Left colon (tissue), 2 donors: ENCODE measurements around the gene CRLF1. TPM values are rescaled to one million over a fixed set of nuclear protein-coding genes. Genes with fewer than 3 reads are reported as not detected.

Experiments
- ATAC-seq: fragments of 200-7000 bp; cut with Tn5 transposase; one replicate; pipeline ENCODE4 v1.9.1; 2020; ENCODE audit warnings: mild to moderate bottlenecking, moderate library complexity
- DNase-seq, 2 donors: peaks; one replicate each; pipeline ENCODE4 v3.0.0-alpha.2; 2020
- intact Hi-C, 2 donors: fragments of 100-400 bp; cut with DNase I in 1 of 2; cut with micrococcal nuclease in 1 of 2; formaldehyde crosslinking; loops; one replicate each; pipeline versions ENCODE4 v1.11.2 to v1.14.0; 2022; cut with DNase I, micrococcal nuclease
- long read RNA-seq: library from polyadenylated mRNA; unstranded; transcript quantifications from one replicate; pipeline ENCODE4 v2.0.0, GENCODE V29; 2021
- total RNA-seq, 2 donors: library from RNA; stranded (reverse); fragmentation: NEBNext Ultra II Directional; extraction: Animal tissue kit (Norgen Biotek cat#: 25700); gene quantifications; one replicate each; pipeline ENCODE4 v1.2.1, GENCODE V29; 2021
- donor health status: DM: no; HTN: no; CAD: no.
- donor health status: DM: yes; HTN: yes; CAD: no.

Gene CRLF1
- 1 to 10 TPM; 1.3 to 2.4 TPM for total RNA-seq
- long read RNA-seq, partial matches to known transcripts = 1 of 8 reads
- long read RNA-seq, other reads (novel, unspliced or antisense) = 6 of 8 reads

GRCh38 chr19:18606281-18607225 lies at the start of gene CRLF1:
CRLF1 (minus strand) TSS chr19:18606799; CDS start chr19:18606656, 143 bp downstream.
- ATAC-seq = peak; percentile 16
- intact Hi-C loops = no loop called here

DNA sequence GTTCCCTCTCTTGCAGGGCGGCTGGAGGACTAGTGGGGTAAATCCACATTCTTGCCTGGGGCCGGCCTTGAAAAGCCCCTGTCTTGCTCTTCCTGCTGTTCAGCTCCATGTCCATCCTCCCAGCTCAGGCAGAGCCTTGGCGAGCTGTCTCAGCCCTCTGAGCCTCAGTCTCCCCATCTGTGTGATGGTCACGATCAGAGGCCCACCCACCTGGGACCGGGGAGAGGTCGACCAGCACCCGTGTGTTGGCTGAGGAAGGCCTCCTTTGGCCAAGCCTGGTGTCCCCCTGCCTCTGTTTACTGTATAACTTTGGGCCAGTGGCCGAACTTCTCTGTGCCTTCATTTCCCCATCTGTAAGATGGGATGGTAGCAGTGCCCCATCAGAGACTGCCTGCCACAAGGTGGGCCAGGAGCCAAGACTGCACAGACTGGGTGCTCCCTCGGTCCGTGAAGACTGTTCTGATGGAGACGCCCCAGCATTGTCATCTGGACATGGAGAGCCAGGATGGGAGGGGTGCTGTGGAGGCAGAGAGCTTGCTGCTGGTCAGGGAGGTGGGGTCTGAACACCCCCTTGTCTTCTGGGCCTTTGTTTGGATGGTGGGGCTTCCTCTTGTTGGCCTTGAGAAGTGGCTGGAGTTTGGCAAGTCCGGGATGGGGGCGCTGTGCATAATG lies 48.7 kb upstream of the CRLF1 start:
- intact Hi-C loops = no loop called here
- DNase-seq (no peak), ATAC-seq (no peak)

More at GRCh38 chr19:18606281-18607225, at the start of gene CRLF1:
- no peak for DNase-seq

DNA sequence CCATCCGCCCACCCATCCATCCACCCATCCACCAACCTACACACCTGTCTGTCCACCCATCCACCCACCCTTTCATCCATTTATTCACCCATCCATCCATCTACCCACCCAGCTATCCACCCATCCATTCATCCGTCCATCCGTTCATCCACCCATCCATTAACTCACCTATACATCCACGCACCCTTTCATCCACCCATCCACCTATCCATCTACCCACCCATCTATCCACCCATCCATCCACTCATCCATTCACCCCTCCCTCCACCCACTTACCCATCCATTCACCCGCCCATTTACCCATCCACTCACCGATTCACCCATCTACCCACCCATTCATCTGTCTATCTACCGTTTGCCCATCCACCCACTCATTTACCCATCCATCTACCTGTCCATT lies 47.9 kb upstream of the CRLF1 start:
- no peak for DNase-seq
- no peak for ATAC-seq
- intact Hi-C loops = no loop called here

GRCh38 chr19:18653853-18654252 lies 47.3 kb upstream of the CRLF1 start:
- ATAC-seq (no peak), DNase-seq (no peak)
- intact Hi-C loops = no loop called here

GRCh38 chr19:18651733-18652132 lies 45.1 kb upstream of the CRLF1 start:
- intact Hi-C loops = no loop called here
- ATAC-seq (no peak), DNase-seq (no peak)

DNA sequence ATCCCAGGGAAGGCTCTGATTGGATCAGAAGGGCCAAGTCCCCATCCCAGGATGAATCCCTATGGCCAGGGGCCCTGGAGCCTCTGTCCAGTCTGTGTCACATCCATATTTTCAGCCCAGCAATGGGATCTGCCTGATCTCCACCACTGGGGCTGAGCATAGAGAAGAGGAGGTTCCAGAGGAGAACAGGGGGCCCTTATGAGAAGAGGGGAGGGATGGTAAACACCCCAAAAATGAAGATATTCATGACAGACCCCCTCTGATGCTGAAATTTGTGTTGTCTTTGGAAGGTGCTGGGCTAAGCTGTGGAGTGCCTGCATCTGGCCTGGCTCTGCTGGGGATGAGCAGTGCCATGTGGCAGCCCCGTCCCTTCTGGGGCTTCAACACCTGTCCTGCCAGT lies 44.7 kb upstream of the CRLF1 start:
- no peak for ATAC-seq
- DNase-seq = no peak
- intact Hi-C loops = no loop called here

DNA sequence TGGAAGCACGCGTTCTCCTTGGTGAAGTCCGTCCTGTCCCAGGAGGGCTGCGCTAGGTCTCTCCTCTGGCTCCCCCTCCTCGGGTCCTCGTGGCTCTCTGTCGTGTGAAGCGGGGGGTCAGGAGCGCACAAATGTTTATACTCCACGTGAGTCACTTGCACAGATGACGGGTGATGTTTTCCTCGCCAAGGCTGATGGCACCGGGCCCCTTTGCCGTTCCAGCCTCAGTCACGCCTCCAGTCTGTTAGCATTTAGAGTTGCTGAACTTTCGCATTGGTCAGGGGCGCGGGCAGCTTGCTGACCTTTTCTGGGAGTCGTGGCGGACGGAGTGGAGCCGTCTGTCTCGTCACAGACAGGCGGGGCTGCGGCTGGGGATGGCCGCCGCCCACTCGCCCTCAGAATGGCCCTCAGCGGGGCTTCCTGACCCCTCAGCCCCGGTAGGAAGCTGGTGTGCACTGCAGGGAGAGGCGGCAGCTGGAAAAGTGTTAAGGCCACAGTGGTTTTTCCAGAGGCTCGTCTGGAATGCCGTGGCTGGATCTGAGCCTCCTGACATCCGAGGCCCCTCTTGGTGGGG lies 44.0 kb upstream of the CRLF1 start:
- ATAC-seq = no peak
- peak; percentile 31 to 56 for DNase-seq
- intact Hi-C loops = no loop called here

DNA sequence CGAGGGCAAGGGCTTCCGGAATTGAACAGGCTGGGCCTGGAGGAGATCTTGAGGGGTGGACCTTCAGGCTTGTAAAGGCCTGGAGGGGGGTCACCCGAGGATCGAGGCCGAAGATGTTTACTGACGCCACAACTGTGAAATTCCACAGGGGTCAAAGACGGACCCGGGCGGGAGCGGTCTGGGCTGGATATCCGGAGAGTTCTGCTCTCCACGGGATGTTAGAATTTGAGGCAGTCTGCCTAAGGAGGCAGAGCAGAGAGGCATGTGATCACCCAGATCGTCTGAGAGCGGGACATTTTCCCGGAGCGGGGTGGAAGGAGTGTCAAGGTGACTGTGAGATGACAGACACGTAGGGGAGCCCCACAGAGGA lies 43.4 kb upstream of the CRLF1 start:
- peak; percentile 29 for ATAC-seq
- DNase-seq = no peak
- intact Hi-C loops = no loop called here

GRCh38 chr19:18649371-18650020 lies 42.9 kb upstream of the CRLF1 start:
- intact Hi-C loops = no loop called here
- DNase-seq = peak; percentile 54 to 55
- peak; percentile 41 for ATAC-seq

DNA sequence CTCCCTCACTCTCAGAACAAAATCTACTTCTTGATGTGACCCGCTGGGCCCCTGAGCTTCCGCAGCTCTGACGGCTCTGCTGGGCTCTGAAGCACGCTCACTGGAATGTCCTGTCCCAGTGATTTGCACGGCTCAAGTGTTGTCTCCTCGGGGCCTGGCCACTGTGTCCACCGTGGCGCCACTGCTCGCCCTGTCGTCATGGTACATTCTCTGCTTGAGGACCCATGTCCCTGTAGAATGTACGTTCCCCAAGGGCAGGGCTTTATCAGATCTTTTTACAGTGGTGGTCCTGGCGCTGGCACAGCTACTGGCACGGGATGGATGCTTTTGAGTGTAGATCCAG lies 42.3 kb upstream of the CRLF1 start:
- intact Hi-C loops = no loop called here
- DNase-seq = no peak
- no peak for ATAC-seq

- ATAC-seq = no peak
- intact Hi-C loops = no loop called here
These were observed 41.2 kb upstream of the CRLF1 start for GRCh38 chr19:18647807-18648206.

DNA sequence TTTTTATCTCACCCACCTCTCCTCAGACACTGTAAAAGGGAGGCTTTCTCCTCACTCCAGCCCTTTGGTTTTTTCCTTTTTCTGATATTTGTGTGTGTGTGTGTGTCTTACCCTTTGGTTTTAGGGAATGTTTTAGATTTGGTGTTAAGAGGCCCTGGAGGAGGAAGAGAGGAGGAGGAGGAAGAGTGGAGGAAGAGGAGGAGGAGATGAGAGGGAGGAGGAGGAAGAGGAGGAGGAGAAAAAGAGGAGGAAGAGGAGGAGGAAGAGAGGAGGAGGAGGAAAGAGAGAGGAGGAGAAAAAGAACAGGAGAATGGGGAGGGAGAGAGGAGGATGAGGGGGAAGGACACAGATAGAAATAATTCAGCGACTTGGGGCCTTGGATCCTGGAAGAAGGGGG lies 40.8 kb upstream of the CRLF1 start:
- intact Hi-C loops = no loop called here

More at GRCh38 chr19:18647807-18648206, 41.2 kb upstream of the CRLF1 start:
- no peak for DNase-seq

DNA sequence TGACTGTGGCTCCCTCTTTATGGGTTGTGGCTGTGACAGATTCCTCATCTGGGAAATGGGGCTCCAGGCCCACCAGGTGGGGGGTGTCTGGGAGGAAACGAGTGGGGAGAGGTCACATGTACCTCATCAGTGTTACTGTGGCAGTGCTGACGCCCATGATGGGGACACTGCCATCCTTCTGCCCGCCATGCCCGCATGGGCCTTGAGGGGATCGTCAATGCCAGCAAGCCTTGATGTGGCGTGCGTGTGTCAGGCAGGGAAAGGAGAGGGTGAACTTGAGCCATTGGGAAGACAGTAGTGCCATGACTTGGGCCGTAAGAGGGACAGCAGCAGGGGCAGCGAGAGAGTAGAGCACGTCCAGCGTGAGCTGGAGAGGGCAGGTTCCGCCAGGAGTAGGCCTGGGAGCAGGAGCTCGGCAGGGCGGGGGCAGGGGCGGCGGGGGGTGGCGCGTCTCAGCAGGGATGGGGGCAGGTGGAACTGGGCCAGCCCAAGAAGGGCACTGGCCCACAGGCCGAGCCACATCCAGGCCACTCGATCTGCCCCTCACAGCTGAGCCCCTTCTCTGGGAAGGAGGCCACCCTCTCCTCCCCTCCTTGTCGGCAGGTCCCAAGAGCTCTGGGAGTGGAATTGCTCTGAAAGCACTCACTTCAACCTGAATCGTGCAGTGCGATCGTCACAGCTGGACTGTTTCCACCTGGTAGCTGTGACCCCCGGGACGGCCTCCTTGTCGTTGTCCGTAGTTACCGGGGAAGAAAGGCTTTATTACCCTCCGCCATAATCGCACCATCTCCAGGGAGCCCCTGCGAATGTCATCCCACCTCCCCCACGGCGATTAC lies 40.2 kb upstream of the CRLF1 start:
- intact Hi-C loops = no loop called here
- no peak for DNase-seq
- ATAC-seq = no peak

More for the DNA sequence above, 40.8 kb upstream of the CRLF1 start:
- DNase-seq (no peak), ATAC-seq (no peak)

- DNase-seq (no peak), ATAC-seq (no peak)
- intact Hi-C loops = no loop called here
These were observed 38.5 kb upstream of the CRLF1 start for GRCh38 chr19:18645035-18645511.

- ATAC-seq (peak; percentile 86), DNase-seq (no peak)
These were observed 37.8 kb upstream of the CRLF1 start for GRCh38 chr19:18644196-18645034.

DNA sequence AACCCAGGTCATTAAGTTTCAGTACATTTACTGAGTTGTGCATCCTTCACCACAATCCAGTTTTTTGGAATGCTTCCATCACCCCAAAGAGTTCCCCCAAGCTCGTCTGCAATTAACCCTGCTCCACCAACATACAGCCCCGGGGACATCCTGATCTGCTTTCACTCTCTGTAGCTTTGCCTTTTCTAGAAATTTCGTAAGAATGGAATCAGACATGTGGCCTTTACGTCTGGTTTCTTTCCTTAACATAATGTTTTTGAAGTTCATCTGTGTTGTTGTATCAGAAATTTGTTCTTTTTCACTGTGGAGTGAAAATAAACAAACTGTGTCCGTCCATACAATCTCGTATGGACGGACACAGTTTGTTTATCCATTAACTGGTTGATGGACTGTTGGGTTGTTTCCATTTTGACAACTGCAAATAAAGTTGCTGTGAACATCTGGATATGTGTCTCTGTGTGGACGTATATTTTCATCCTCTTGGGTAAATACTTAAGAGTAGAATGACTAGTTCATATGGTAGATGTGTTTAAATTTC lies 33.2 kb upstream of the CRLF1 start:
- no peak for ATAC-seq
- DNase-seq = no peak
- intact Hi-C loops = no loop called here

More at GRCh38 chr19:18644196-18645034, 37.8 kb upstream of the CRLF1 start:
- intact Hi-C loops = no loop called here
